ENCODE measurements around the gene PCSK1N.

DNA sequence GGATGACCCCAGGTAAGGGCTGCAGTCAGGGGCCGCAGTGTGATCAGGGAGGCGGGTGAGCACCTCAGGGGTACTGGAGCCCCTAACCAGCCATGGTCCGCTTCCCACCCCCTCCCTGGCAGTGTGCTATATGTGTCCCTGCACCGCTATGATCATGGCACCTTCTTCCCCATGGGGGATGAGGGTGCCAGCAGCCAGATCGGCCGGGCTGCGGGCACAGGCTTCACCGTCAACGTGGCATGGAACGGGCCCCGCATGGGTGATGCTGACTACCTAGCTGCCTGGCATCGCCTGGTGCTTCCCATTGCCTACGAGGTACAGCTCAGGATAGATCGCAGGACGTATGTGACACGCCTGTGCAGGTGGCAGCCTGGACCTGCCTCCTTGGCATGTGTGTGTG, 17.3 kb downstream of the PCSK1N start:
- TF ChIP-seq GATA2 (IDR thresholded peaks at IDR 0.05; ENCODE audit: low read depth, low read length), result no peak
- no peak for TF ChIP-seq GATA3 (IDR thresholded peaks at IDR 0.05; ENCODE audit: low read depth, low read length)
